ENCODE measurements around the gene ALDH1A2.
"Not testable (repeated sequence)": the region's sequence is repeated elsewhere in the genome, so short reads cannot be mapped to it uniquely, and the experiment has no call there.

The ALDH1A2 gene

DNA sequence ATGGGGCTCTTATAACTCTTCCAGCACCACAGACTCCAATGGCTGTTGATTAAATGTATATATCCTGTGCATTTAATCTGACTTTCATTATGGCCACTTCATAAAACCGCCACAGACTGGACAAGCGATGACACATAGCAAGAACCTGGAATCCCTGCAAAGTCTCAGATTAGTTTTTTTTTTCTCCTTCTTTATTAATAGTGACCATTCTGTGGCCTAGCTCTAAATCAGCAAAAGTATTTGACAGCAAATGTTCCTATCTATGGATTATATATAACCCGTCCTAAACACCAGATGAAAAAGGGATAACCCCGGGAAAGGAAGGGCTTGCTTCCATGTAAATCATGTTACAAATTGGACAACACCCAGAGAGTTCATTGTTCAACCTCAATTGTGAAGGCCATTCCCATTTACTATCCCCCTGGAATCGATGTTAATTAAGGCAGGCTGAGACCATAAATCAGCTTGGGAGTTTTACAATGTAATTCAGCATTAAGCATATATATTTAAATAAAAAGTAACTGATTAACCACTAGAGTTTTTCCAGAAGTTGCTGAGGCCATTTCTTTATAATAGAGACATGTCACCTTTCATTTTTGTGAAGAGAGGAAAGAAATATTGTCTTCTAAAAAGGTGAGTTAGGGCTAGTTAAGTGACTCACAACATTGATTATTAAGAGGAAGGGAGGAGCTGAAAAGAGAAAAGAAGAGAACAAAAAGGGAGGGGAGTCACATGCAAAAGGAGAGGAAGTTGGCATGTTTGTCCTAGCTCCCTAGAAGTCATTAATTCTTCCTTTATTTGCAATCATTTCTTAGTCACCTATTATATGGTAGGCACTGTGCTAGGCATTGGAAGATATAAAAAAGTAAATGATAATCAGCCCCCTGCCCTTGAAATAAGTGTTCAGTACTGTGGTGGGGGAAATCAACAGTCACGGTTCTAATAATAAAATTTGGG lies 26.2 kb downstream of the ALDH1A2 start:
- no peak for DNase-seq

DNA sequence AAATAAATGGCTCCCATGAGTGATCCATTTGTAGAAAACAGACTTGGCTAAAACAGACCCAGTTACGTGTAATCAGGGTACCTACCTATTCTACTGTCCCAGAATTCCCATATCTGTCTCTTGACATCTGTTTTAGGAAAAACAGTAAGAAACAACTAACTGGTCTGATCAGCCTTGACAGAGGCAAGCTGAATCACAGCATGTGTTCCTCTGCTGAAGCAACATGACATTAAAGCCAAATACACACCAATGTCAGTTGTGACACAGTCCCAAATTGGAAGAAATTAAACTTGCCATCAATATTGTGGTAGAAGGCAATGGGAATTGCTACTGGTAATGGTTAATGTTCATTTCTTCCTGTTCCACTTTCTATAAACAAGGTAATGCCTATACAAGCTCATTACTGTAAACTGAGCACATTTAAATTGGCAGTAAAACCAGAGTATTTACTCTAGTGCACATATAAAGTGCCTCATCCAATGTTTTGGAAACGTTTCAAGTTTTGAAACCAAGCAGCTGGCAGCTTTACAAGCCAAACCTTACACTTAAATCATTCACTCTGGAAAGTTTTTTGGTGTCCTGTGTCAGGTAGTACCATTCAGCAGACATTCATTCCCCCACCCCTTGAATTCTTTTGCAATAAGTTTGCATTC lies 27.0 kb downstream of the ALDH1A2 start:
- DNase-seq: peak; percentile 34

DNA sequence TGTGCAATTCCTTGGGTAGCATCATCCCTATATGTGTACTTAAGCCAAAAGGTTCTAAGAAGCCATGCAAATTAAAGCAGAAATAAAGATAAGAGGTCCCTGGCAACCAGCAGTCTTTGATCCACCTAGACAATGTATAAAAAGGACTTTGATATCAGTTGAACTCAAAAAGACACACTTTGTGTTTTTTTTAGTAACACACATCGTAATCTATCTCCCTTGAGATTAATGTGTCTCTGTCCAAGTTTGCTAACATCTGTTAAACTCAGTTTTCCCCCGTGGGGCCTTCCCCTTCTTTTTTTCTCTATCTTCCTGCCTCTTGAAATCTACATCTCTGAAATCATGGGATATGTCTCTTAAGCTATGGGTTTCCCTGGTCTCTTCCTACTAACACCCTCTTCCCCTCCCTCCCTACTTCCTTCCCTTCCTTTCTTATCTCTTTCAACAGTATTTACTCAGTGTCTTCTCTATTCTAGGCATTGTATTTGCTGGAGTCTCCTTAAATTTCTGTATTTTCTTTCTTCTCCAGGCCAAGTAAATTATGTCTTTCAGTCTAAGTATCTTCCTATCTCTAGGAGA lies 27.7 kb downstream of the ALDH1A2 start:
- DNase-seq: no peak

DNA sequence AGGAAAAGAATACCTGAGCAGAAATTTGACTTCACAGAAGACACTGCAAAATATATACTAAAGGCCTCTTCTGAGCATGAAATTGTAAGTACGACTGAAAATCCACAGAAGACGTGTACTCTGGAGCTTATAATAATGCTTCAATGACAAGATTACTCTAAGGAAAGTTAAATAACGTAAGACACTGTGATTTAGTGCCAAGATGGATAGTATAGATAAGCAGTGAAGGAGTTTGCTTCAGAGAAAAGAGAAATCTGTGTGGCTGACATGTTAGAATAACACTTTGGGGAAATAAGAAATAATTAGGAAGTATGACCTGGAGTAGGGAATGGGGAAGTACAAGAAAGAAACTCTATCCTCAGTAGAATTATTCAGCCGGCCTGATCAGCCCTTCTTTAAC lies 28.9 kb downstream of the ALDH1A2 start:
- DNase-seq: no peak

DNA sequence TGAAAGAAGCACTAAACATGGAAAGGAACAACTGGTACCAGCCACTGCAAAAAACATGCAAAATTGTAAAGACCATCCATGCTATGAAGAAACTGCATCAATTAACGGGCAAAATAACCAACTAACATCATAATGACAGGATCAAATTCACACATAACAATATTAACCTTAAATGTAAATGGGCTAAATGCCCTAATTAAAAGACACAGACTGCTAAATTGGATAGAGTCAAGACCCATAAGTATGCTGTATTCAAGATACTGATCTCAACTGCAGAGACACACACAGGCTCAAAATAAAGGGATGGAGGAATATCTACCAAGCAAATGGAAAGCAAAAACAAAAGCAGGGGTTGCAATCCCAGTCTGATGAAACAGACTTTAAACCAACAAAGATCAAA lies 37.1 kb downstream of the ALDH1A2 start:
- DNase-seq: not testable (repeated sequence)

GRCh38 chr15:58026552-58026951 lies 39.0 kb downstream of the ALDH1A2 start:
- DNase-seq: no peak

- DNase-seq: no peak
Measured at GRCh38 chr15:58026051-58026450, 39.5 kb downstream of the ALDH1A2 start.

DNA sequence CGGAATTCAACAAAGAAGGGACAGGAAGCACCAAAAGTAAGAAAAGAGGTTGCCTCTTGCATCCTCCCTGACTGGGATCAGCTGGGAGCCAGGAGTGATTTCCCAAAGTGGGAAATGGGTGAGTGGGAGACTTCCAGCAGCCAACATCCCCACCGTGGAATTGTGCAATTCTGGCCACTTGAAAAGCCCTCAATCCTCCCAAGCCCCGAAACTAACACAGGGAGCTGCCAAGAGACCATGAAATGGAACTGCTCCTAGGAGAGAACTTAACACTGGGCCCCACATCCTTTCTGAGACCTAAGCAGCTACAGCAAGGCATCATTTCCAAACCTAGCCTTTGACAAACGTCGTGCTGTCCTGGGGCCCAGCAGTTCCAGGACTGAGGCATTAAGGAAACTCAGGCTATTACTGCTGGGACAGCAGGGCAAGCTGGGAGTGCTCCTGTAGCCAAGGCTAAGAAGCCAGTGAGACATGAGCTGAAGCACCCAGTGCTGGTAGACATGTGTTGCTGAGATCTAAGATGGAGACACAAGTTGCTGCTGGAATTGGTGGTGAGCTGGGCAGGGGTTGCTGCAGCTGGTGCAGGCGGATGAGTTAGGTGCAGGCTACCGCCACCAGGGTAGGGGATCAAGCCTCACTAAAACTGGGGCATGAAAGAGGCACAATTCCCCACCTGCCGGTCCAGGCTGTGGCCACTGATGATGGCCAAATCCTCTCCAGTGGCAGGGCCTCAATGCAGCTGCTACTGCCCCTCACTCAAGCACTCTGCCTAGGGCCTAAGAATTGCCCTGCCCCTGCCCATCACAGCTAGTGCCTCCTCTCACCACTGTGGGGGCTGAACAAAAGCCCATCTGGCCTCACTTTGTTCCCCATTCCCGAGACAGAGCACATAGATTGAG lies 43.9 kb downstream of the ALDH1A2 start:
- no peak for DNase-seq

GRCh38 chr15:58019503-58020376 lies 45.8 kb downstream of the ALDH1A2 start:
- DNase-seq: no peak

DNA sequence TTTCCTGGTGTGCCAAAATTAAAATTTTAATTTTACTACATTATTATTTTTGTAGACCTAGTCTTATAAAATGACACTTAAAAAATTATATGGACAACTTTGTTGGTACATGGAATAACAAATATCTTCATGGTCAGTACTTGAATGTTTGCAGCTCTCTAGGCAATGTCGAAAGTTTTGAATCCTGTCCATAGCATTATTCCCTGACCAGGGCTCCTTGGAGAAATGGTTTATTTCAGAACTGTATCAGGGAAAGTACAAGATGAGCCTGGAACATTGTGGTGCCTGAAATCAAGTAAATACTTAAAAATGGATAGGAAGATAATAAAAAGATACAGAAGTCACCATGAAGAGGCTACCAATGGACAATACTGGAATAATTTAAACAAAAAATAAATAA lies 47.6 kb downstream of the ALDH1A2 start:
- DNase-seq: no peak

DNA sequence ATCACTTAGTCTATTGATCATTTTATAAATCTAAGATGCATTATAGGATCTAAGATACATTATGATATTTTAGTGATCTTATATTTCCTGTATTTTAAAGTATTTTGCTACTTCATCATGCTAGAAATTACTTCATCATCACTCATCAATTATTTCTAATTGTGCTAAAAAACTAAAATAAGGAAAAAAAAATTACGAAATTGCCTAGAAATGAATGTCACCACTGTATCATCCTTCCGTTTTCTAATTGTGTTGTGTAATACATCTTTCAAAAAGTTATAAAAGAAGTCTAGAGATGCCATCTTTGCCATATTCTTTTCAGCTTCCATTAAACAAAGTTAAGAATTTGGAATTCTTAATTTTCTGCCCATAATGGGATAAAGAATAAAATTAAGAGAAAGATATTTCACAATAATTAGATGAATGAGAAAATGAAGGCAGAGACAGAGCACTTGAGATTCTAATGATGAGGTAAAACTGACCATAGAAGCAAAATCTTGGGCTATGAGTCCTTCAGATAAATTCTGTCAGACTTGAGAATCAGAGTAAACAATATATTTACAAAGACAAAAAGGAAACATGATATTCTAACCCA lies 48.8 kb downstream of the ALDH1A2 start:
- no peak for DNase-seq

- no peak for DNase-seq
Measured at GRCh38 chr15:58015565-58015964, 49.9 kb downstream of the ALDH1A2 start.

DNA sequence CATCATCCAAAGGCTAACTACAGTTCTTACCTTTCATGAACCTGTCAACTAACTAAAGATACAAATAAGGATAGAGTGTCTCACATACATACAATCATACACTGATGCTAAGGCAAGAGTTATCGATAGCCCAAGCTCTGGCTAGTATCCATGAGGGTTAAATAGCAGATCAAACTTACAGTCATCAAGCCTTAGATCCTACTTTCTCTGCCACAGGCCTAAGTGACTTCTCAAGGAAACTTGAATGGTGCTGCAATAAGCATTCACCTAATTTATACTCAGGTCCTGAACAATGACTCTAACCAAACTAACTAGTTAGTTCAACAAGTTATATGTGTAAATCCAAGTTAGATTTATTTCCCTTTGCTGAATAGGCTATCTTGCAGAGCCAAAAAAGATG lies 51.0 kb downstream of the ALDH1A2 start:
- no peak for DNase-seq

- DNase-seq: no peak
Measured at GRCh38 chr15:58014040-58014439, 51.5 kb downstream of the ALDH1A2 start.

DNA sequence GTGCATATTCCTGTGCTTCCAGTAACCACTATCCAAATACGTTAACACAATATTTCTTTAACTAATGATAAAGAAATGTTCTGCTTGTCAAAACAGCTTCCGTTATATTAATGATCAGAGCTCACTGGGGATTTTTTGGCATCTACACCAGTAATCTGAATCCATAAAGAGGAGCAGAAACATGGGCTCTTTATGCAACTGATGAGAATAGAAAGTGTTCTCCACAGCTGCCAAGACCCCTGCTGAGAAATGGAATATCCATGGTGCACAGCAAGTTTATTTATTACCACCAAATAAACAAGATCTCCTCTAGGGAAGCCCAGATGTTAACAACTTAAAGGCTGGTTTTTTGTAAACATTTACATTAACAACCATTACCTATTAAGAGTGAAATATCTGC lies 54.5 kb downstream of the ALDH1A2 start:
- DNase-seq: no peak

GRCh38 chr15:58003810-58004209 lies 61.7 kb downstream of the ALDH1A2 start:
- DNase-seq: no peak

DNA sequence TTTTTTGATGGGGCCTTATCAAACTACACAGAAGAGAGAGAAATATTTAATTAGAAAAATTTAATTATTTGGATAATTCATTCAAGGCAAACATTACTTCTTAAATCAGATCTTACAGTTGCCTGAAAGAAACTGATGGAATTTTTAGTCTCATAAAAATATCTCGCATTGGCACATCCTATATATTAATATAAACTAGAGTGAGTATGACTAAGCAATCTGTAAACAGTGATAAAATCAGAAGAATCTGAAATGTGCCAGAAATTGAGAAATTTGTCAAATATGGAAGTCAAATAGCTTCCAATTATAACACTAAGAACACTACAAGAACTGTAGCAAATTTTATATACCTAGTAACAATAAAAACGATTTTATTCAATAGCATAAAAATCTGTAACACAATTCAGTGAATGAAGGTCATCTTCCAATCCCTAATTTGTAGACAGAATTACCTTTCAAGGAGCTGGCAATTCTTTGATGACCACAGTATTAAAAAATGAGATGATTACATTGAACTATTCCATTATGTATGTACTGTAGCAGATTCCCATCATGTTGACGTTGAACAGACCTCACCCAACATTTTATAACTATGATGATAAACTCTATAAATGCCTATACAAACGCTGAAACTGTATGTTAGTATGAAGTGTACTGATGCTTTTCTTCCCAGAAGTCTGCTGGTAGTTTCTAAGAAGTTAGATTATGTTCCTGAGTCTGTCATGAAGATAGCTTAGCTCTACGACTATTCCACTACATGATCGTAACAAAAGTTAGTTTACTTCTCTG lies 63.0 kb downstream of the ALDH1A2 start:
- no peak for DNase-seq

DNA sequence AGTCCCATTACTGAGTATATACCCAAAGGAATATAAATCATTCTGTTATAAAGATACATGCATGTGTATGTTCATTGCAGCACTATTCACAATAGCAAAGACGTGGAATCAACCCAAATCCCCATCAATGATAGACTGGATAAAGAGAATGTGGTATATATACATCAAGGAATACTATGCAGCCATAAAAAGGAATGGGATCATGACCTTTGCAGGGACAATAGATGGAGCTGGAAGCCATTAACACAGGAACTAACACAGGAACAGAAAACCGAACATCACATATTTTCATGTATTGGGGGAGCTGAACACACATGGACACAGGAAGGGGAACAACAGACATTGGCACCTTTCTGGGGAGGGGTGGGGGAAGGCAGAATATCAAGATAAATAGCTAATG lies 65.8 kb downstream of the ALDH1A2 start:
- DNase-seq: not testable (repeated sequence)

DNA sequence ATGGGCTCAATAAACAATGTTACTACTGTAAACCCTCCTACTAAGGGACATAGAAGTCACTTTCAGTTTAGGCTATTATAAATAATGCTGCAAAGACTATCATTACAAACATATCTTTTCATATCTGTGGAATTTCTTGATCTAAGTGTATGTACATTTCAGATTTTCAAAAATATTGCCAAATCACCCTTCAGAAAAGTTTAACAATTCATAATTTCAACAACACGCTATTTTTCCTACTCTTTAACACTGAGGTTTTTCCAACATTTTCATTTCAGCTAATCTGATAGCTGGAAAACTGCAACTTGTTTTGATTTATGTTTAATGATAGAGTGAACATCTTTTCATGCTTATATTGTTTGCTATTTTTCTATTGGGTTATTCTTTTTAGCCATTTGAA lies 69.0 kb downstream of the ALDH1A2 start:
- DNase-seq: no peak

- DNase-seq: no peak
Measured at GRCh38 chr15:57994221-57995049, 71.1 kb downstream of the ALDH1A2 start.

All from NCI-H1048 (cell line).